Measurements from ENCODE around the gene LAMB1.
"Not testable (repeated sequence)": the region's sequence is repeated elsewhere in the genome, so short reads cannot be mapped to it uniquely, and the experiment has no call there.

LAMB1 gene

DNA sequence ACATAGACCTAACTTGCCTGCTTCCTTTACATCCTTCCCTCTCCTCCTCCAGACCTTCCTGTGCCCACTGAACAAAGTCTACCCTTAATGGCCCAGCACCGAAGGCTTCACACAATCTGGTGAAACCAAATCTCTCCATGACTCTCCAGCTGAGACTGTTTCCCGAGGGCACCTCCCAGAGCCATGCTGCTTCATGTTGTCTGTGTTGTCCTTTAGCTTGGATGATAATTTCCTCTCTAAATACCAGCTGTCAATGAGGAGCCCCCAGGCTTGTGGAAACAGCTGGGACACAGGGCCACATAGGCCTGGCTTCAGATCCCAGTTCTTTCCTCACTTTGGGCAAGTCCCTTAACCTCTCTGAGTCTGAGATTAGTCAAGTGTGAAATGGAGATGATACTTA is 57.6 kb downstream of the LAMB1 start:
- DNase-seq (ENCODE audit: low spot score) = no peak

- no peak for DNase-seq (ENCODE audit: low spot score)
Observed at GRCh38 chr7:107944411-107945169, 58.4 kb downstream of the LAMB1 start.

DNA sequence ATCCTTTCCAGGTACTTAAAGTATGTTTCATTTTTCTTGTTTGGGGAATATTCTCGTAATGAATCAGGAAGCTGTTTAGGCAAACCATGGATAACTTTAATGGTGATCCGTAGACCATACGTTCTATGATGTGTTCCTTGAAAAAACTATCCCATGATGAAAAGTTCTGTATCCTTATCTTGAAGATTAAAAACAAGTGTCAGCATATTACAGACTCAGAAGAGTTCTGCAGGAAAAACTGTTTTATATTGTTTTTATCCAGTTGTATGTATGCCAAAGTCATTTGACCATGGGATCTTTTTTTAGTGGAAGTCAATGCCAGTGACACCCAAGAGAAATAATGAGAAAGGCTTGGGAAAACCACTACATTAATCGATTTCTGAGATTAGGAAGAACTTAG is 59.9 kb downstream of the LAMB1 start:
- DNase-seq (ENCODE audit: low spot score) = no peak

DNA sequence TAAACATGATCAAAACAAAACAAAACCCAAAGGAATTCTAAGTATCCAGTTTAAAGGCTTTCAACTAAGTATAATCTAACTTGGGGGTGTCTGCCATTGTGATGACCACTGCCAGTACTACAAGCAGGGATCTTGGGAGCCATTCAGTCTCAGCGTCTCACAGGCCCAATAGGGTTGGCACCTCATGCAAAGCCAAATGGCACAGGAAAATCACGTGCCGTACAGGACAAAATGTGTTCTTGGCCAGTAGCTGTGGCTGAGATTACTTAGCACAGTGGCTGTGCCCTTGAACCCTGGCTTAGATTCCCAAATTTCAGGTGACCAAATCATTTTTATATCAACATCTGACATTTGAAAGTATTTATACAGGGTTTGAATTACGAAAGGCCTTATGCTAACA is 62.0 kb downstream of the LAMB1 start:
- DNase-seq (ENCODE audit: low spot score) = no peak

DNA sequence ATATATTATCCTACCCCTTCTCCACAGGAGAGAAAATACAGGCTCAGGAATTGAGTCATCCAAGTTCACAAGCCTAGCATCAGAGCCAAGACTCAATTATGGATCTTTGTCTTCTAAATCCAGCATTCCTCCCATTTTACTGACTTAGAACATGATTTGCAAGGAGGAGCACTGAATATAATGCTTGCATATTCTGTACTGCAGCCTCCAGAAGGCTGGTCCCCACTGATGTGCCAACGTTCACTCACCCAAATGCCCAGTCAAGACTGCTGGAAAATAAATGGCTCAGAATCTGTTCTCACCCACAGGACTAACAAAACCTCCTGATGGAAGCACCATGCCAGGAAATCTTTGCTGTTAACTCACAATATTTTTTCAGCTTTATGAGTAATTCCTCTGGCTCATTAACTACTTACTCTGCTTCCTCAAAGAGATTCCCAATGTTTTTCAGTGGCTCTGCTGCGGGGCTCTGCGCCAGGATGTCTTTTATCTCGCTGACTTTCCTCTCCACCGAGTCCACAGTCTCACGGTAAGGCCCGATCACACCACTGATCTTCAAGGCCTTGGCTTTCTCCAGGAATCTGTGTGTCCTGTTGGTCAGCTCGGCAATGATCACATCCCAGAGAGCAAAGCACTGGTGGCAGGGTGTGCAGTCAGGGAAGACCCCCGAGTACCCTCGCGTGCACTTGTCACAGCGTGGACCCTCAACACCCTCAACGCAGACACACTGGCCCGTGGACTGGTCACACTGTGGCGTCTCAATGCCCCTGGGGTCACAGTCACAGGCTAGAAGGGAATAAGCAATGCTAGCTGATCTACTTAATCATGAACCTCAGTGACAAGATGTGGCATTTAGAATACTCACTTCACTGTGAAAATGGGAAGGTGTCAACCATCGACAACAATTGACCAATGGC is 63.1 kb downstream of the LAMB1 start:
- DNase-seq (ENCODE audit: low spot score) = peak; percentile 29

DNA sequence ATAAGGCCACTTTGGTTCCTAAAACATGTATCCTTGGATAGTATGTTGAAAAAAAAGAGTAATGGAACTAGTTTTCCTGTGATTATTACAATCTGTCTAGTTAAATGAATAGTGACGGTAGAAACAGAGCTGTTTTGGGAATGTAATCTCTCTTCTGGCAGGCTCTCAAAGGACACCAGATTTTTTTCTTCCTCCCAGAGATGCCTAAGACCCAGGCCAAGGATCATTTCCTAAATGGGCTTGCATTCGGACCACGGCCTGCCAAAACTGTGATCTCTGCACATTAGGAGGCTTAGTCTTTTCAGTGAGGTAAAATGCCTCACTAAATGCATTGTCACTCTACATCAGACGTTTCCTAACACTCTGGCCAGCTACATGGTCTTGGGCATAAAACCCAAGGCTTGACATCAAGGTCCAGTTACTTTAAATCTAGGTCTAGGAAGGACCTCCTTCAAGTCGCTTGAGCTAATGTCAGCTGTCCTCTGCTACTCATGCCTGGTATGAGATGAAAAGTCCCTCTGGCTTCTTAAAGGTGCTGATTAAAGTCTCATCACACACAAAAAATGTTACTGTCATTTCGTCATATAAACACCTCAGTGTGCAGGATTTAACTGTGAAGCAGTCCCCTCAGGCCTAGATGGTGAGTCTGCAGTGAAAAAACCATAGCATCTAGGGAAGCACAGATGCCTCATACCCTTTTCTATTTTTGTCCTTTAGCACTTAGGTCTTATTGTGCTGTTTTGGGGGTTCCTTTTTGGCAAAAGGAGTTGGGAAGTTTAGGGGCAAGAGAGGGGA is 64.3 kb downstream of the LAMB1 start:
- DNase-seq (ENCODE audit: low spot score) = no peak

DNA sequence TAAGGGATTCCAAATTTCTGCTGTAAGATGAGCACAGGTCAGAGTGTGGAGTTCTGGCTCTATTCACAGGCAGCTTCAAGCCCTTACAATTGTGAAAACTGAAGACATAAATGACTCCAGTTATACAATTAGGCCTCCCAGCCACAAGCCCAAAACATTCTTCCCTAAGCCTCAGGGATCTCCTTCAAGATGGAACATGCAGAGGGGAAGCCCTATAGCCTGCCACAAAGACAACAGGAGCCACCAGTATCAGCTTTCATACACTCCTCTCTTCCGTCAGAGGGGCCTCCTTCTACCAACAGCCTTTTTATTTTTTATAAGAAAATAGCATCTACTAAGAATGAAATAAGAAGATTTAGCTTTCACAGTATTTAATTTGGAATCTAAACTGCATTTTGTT is 65.4 kb downstream of the LAMB1 start:
- no peak for DNase-seq (ENCODE audit: low spot score)

DNA sequence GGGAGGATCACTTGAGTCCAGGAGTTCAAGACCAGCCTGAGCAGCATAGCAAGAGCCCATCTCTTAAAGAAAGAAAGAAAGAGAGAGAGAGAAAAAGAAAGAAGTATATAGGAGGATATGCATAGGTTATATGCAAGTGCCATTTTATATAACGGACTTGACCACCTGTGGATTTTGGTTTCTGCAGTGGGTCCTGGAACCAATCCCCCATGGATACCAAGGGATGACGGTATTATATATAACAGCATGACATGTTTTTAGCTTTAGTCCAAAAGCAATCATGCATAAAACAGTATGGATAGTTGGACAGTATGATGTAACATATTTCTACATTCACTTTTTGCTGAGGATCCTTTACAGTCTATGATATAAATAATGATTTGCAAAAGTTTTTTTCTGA is 66.6 kb downstream of the LAMB1 start:
- no peak for DNase-seq (ENCODE audit: low spot score)

DNA sequence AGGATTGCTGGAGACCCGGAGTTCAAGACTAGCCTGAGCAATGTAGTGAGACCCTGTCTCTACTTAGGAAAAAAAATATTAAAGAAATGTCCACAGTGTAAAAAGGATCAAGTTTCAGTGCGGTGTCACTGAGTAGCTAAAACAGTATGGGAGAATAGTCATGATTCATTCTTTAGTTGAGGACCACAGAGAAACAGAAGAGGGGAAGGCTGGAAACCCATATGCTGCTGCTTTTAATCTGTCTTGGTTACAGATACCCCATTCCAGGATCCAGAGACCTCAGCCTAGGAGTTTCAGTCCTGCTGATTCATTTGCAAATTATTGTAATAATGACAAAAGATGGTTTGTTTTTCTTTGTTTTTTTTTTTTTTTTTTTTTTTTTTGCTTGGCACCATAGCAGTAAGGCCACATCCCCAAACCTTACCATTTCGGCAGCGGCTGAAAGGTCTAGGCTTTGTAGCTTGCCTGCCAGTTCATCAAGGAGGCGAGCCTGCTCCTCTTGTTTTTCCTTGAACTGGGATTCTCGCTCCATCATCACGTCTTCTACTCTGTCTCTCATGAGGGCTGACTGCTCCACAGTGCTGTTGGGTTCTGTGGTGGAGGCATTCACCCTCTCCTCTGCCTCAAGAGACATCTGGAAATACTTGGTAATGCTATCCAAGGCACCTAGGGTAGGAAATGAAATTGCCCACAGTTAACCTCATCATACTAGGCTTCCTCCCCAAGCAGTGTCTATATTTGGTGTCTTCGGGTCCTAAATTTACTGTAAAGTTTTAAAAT is 67.8 kb downstream of the LAMB1 start:
- no peak for DNase-seq (ENCODE audit: low spot score)

- no peak for DNase-seq (ENCODE audit: low spot score)
Observed at GRCh38 chr7:107933386-107934013, 69.5 kb downstream of the LAMB1 start.

- DNase-seq (ENCODE audit: low spot score) = no peak
Observed at GRCh38 chr7:107932805-107933204, 70.2 kb downstream of the LAMB1 start.

DNA sequence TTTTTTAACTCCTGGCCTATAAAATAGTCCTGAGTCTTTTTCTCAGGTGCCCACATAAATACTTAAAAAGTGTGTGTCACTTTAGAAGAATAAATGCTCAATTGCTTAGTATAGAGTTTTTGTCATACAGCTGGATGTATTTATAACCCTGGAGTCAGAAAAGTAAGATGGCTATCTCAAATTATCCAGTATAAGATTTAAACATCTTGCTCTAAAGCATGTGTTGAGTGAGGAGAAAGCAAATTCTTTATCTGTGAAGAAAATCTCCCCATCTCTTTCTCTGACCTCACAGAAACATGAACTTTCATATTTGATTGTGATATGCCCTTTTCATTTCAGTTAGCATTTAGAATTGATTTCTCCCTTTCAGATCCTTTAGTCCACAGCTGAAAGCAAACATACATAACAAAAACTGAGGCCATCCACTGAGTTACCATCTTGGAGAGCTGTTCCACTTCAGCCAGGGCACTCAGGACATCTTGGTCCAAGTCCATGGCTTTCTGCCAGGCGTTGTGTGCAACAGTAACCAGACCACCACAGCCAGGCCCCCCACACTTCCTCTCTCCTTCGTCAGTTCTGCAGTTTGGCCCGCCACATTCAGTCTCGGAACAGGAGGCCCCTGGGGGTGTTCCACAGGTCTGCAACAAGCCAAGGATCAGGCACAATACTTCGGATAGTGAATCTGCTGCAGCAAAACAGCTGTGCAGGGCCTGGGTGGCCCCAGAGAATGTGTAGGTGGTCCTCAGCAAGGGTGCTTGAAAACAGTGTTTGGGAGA is 71.0 kb downstream of the LAMB1 start:
- DNase-seq (ENCODE audit: low spot score) = no peak

DNA sequence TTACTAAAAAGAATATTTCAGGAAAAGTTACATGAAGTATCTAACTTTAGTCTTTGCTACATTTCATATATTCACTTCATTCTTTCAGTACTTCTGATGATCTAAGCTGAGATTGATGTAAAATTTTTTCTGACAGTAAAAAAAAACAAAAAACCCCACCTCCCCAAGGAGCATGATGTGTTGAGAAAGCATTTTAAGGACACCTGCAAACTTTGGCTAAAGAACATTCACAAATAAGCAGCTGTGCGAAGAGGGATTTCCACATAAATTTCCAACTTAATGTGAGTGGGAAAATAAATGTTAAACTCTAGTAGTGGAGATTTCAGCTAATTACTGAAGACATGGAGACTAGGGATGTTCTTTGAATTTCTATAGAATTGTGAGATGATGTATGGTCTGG is 76.5 kb downstream of the LAMB1 start:
- DNase-seq (ENCODE audit: low spot score) = no peak

DNA sequence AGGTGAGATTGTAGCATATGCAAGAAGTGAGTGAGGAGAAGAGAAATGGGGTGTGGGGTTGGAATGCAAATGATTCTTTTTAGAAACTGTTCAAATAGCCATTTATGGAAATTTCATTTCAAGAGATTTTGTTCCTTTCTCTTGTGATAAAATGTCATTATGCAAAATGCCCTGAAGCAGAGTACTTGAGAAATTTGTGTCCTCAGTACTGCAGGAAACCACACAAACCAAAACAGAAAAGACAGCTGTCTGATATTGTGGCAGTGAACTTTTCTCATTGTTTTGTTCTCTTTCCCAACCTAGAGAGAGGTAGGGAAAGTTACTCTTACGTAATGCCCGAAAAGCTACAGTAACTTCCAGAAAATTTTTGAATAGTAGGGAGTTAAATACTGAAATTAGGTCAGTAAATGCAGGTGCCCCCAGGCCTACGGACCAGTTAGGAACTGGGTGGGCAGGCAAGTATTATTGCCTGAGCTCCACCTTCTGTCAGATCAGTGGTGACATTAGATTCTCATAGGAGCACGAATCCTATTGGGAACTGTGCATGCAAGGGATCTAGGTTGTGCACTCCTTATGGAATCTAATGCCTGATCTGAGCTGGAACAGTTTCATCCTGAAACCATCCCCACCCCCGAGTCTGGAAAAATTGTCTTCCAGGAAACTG is 78.0 kb downstream of the LAMB1 start:
- no peak for DNase-seq (ENCODE audit: low spot score)

GRCh38 chr7:107922886-107923285 is 80.1 kb downstream of the LAMB1 start:
- no peak for DNase-seq (ENCODE audit: low spot score)

DNA sequence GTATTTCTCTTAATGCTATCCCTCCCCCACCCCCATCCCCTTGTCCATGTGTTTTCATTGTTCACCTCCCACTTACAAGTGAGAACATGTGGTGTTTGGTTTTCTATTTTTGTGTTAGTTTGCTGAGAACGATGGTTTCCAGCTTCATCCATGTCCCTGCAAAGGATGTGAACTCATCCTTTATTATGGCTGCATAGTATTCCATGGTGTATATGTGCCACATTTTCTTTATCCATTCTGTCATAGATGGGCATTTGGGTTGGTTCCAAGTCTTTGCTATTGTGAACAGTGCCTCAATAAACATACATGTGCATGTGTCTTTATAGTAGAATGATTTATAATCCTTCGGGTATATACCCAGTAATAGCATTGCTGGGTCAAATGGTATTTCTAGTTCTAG is 81.1 kb downstream of the LAMB1 start:
- DNase-seq (ENCODE audit: low spot score) = not testable (repeated sequence)

DNA sequence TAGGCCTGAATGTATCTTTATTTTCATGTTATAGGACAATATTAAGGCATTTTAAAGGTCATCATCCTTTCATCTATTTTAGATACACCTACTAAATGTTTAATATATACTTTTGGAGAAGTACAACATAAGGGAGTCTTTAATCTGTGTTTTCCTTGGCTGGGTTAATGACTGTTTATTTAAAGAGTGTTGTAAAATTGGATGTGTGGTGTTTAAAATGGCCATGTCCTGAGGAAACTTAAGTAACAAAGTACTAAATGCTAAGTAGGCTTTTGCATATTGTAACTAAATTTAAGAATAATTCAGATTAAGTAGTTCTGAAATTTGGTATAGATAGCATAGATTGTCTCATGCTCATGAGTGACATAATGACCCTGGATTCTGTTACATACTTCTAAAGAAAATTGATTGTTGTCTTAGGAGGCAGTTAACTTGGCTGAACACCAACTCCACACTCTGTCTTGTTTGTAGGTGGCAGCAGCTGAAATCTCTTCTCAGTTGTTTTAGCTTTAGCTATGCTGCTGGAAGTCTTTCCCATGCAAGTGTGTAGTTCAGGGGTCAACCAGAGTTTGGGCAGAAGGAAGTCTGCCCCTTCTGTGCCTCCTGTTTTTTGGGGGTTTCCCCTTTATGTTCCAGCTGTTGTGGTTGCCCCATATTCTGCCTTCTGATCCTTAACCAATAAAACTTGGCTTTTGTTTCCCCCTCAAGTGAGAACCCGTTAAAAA is 82.8 kb downstream of the LAMB1 start:
- no peak for DNase-seq (ENCODE audit: low spot score)

DNA sequence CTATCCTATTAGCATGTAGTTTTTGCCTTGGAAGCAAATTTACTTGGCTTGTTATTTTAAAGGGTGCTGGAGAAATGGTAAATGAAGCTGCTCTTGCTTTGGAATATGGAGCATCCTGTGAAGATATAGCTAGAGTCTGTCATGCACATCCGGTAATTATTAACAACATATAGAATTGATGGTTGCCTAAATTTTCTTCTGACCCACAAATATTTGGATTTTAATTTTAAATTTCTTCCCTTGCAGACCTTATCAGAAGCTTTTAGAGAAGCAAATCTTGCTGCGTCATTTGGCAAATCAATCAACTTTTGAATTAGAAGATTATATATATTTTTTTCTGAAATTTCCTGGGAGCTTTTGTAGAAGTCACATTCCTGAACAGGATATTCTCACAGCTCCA is 84.0 kb downstream of the LAMB1 start:
- DNase-seq (ENCODE audit: low spot score) = no peak
